Transverse colon (tissue), 4 donors: ENCODE measurements around the gene HOXD10. TPM values are rescaled to one million over a fixed set of nuclear protein-coding genes. Genes with fewer than 3 reads are reported as not detected.

Experiments used
- DNase-seq: peaks from one replicate; pipeline ENCODE4 v3.0.0-alpha.2; 2019
- H3K27ac ChIP-seq, 4 donors: fragments of 200-600 bp; sonication (generic); 2 replicates each; pipeline ENCODE4 v1.5.1; 2016 to 2018; ENCODE audit warnings: inconsistent platforms in 4 of 4
- H3K27me3 ChIP-seq: fragments of 200-600 bp; sonication (generic); 2 replicates; pipeline ENCODE4 v1.5.1; 2017; ENCODE audit warnings: inconsistent platforms
- H3K36me3 ChIP-seq, 4 donors: fragments of 200-600 bp; sonication (generic); 2 replicates each; pipeline ENCODE4 v1.5.1; 2017 to 2019; ENCODE audit warnings: inconsistent platforms in 4 of 4
- H3K4me1 ChIP-seq, 4 donors: fragments of 200-600 bp; sonication (generic); 2 replicates each; pipeline ENCODE4 v1.5.1; 2017 to 2020; ENCODE audit warnings: inconsistent platforms in 4 of 4
- H3K4me3 ChIP-seq, 4 donors: fragments of 200-600 bp; sonication (generic); 1 replicate in 1 of 4; 2 replicates in 3 of 4; pipeline versions ENCODE4 v1.5.1 to v1.6.1; 2017 to 2019; ENCODE audit warnings: inconsistent platforms in 4 of 4
- H3K9me3 ChIP-seq, 2 donors: fragments of 200-600 bp; sonication (generic); 2 replicates each; pipeline ENCODE4 v1.5.1; 2017 to 2019; ENCODE audit warnings: inconsistent platforms in 2 of 2
- EP300 ChIP-seq: sonication (generic); formaldehyde crosslinking; IDR thresholded peaks from one replicate; pipeline ENCODE4 v1.6.1; 2017; ENCODE audit warnings: antibody characterized with exemption, low read depth
- POLR2A ChIP-seq: fragments of 450-650 bp; IDR thresholded peaks from one replicate; pipeline ENCODE4 v1.6.1; 2016; ENCODE audit warnings: antibody characterized with exemption, mild to moderate bottlenecking, moderate library complexity
- POLR2AphosphoS5 ChIP-seq, 3 donors: sonication (generic); formaldehyde crosslinking; IDR thresholded peaks; one replicate each; pipeline ENCODE4 v1.6.1; 2016; ENCODE audit warnings: antibody characterized with exemption in 3 of 3
- WGBS, 2 donors: methylation state at CpG; one replicate each; pipeline ENCODE4 v1.1.5; 2018; ENCODE audit warnings: low coverage in 1 of 2; 5-methylcytosine and 5-hydroxymethylcytosine counted together
- in situ Hi-C, 4 donors: fragments of 200-750 bp; cut with MboI; loops; one replicate each; pipeline versions ENCODE4 v1.15.0 to v1.15.1; 2017; ENCODE audit warnings: low sequenced_read_pairs in 3 of 4, low pct_ligation_motif_present in 1 of 4, low pct_unique_long_range_greater_than_20kb in 1 of 4
- intact Hi-C: fragments of 100-400 bp; cut with DNase I; formaldehyde crosslinking; loops from one replicate; pipeline ENCODE4 v1.15.1; 2023; ENCODE audit warnings: low total_unique reads
- total RNA-seq, 4 donors: library from RNA; depleted of rRNA; stranded (reverse); fragments of >200 nt; gene quantifications; one replicate each; pipeline ENCODE4 v1.1.0, GENCODE V29; 2016
- TF ChIP-seq, protein P1 (sequence below), 5 experiments: fragments of 200-600 bp in 3 of 5; fragments of 450-650 bp in 2 of 5; sonication (generic) in 3 of 5; IDR thresholded peaks; 1 replicate in 2 of 5; 2 replicates in 3 of 5; pipeline ENCODE4 v1.5.1; 2016 to 2017; ENCODE audit warnings: antibody characterized with exemption in 5 of 5, inconsistent platforms in 3 of 5, mild to moderate bottlenecking in 2 of 5, moderate library complexity in 1 of 5

The HOXD10 gene
- total RNA-seq, 4 donors from 2014 or later, result 1.1 to 25.1 (median 7.6) TPM

DNA sequence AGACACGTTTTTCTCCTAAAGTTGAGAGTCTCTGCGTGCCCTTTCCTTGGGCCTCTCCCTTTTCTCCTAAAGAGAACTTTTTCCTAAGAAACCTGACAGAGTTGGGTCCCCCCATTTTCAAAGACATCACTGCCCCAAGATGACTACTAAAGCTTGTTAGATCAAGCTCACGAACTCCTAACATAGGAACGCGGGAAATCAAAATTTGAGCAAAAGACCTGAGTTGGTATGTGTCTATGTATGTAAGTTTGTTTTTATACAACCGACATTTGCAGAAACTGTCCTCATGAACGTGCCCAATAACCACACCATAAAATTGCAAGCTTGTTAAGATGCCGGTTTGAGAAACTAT is 22.7 kb upstream of the HOXD10 start:
- TF ChIP-seq POLR2AphosphoS5 (IDR thresholded peaks at IDR 0.05), result no peak
- TF ChIP-seq POLR2A, result no peak
- H3K4me1 ChIP-seq, result peaks cover 8 to 41% (median 29%) of the 10 kb centered on the region in 4 donors
- WGBS, 2 donors, result 17 to 18% methylated on average over 8 of the region's 8 CpGs
- intact Hi-C loops, result loop anchor here (2.0 kb wide), 1 partner anchor 403 kb away; no protein-coding TSS in a partner anchor
- H3K27me3 ChIP-seq, result peaks cover 100% of the 10 kb centered on the region
- no peak overlapping the region for H3K27ac ChIP-seq
- no peaks in the 10 kb centered on the region for H3K9me3 ChIP-seq
- in situ Hi-C loops, result loop anchor here in 3 of 4 donors (10.0 to 25.0 kb wide), 4 partner anchors 407 to 732 kb away; no protein-coding TSS in a partner anchor
- H3K4me3 ChIP-seq, result no peak overlapping the region
- DNase-seq, result no peak
- H3K36me3 ChIP-seq, result no peaks in the 10 kb centered on the region

- no peak for DNase-seq
- WGBS, 2 donors, result 20% methylated on average over 12 of the region's 12 CpGs; no CpG with 5 or more reads in 1 of the 2 donors
- Histone ChIP-seq H3K27ac (no peak overlapping the region), H3K36me3 (no peaks in the 10 kb centered on the region), H3K4me1 (peaks cover 8 to 41% (median 29%) of the 10 kb centered on the region in 4 donors), H3K4me3 (no peak overlapping the region), H3K27me3 (peaks cover 100% of the 10 kb centered on the region), H3K9me3 (no peaks in the 10 kb centered on the region)
- in situ Hi-C loops (loop anchor here in 3 of 4 donors (10.0 to 25.0 kb wide), 4 partner anchors 407 to 732 kb away; no protein-coding TSS in a partner anchor), intact Hi-C loops (loop anchor here (2.0 kb wide), 1 partner anchor 404 kb away; no protein-coding TSS in a partner anchor)
- no peak for TF ChIP-seq POLR2A
- TF ChIP-seq, protein P1, sequence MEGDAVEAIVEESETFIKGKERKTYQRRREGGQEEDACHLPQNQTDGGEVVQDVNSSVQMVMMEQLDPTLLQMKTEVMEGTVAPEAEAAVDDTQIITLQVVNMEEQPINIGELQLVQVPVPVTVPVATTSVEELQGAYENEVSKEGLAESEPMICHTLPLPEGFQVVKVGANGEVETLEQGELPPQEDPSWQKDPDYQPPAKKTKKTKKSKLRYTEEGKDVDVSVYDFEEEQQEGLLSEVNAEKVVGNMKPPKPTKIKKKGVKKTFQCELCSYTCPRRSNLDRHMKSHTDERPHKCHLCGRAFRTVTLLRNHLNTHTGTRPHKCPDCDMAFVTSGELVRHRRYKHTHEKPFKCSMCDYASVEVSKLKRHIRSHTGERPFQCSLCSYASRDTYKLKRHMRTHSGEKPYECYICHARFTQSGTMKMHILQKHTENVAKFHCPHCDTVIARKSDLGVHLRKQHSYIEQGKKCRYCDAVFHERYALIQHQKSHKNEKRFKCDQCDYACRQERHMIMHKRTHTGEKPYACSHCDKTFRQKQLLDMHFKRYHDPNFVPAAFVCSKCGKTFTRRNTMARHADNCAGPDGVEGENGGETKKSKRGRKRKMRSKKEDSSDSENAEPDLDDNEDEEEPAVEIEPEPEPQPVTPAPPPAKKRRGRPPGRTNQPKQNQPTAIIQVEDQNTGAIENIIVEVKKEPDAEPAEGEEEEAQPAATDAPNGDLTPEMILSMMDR (IDR thresholded peaks at IDR 0.05), result no peak
- TF ChIP-seq EP300, result no peak
- no peak for TF ChIP-seq POLR2AphosphoS5 (IDR thresholded peaks at IDR 0.05)
Measured at GRCh38 chr2:176094349-176094748, 22.2 kb upstream of the HOXD10 start.

DNA sequence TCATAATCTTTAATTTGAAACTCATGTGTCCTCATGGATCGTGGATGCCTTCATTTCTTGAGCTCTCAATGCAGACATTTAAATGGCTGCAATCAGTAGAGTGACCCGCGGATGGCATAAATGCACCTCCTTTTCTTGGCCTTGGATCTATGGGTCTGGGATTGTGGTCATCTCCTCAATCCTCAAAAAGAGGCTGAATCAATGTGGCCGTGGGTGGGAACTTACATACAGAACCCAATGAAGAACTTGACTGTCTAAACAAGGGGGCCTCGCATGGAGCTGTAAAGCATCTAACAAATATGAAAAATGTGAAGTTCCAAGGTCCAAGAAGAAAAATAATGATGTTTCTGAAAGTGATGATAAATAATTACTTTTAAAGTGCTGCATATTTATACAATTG is 21.2 kb upstream of the HOXD10 start:
- no peak for DNase-seq
- TF ChIP-seq POLR2AphosphoS5 (IDR thresholded peaks at IDR 0.05) (no peak), EP300 (no peak), POLR2A (no peak)
- TF ChIP-seq, protein P1 (IDR thresholded peaks at IDR 0.05), result no peak
- intact Hi-C loops (loop anchor here (2.0 kb wide), 1 partner anchor 405 kb away; no protein-coding TSS in a partner anchor), in situ Hi-C loops (loop anchor here in 3 of 4 donors (10.0 to 25.0 kb wide), 4 partner anchors 408 to 733 kb away; no protein-coding TSS in a partner anchor)
- Histone ChIP-seq H3K4me3 (no peak overlapping the region), H3K27ac (no peak overlapping the region), H3K9me3 (no peaks in the 10 kb centered on the region), H3K27me3 (peaks cover 100% of the 10 kb centered on the region), H3K4me1 (peaks cover 8 to 41% (median 29%) of the 10 kb centered on the region in 4 donors), H3K36me3 (no peaks in the 10 kb centered on the region)
- WGBS, 2 donors, result 36 to 49% methylated on average over 3 to 5 of the region's 5 CpGs

- Histone ChIP-seq H3K36me3 (no peaks in the 10 kb centered on the region), H3K27ac (no peak overlapping the region), H3K27me3 (peaks cover 100% of the 10 kb centered on the region), H3K4me1 (peaks cover 8 to 41% (median 29%) of the 10 kb centered on the region in 4 donors), H3K4me3 (peak overlapping the region in 3 of 4 donors; percentile 30 to 60 (median 30)), H3K9me3 (no peaks in the 10 kb centered on the region)
- intact Hi-C loops (no loop called here), in situ Hi-C loops (loop anchor here in 3 of 4 donors (10.0 to 25.0 kb wide), 4 partner anchors 409 to 734 kb away; no protein-coding TSS in a partner anchor)
- WGBS, 2 donors, result 14 to 37% methylated on average over 5 to 16 of the region's 16 CpGs
- DNase-seq, result no peak
- no peak for TF ChIP-seq POLR2A
- no peak for TF ChIP-seq EP300
- peak; percentile 20 to 78 (median 66) for TF ChIP-seq POLR2AphosphoS5 (IDR thresholded peaks at IDR 0.05)
- TF ChIP-seq, protein P1 (IDR thresholded peaks at IDR 0.05), result no peak
Measured at GRCh38 chr2:176096243-176096985, 20.2 kb upstream of the HOXD10 start.
